ENCODE results near the gene C1QL4.

- TF ChIP-seq CTCF (IDR thresholded peaks at IDR 0.05; ENCODE audit: low read depth, low read length) = no peak
- TF ChIP-seq EZH2phosphoT487 (IDR thresholded peaks at IDR 0.05; ENCODE audit: low read depth) = no peak
Observed at GRCh38 chr12:49335955-49336644, 888 bp downstream of the C1QL4 start.

All from OCI-LY3 (cell line).